ENCODE results near the gene STARD9. TPM values are rescaled to one million over a fixed set of nuclear protein-coding genes. Genes with fewer than 3 reads are reported as not detected.
"Not testable (repeated sequence)": the region's sequence is repeated elsewhere in the genome, so short reads cannot be mapped to it uniquely, and the experiment has no call there.

The STARD9 gene
- total and polyA plus RNA-seq, 8 donors = 9.4 to 22.6 (median 18.8) TPM

- Histone ChIP-seq H3K36me3 (peaks cover 0 to 72% of the 10 kb centered on the region in 2 donors), H3K27me3 (no peaks in the 10 kb centered on the region), H3K4me3 (no peak overlapping the region), H3K27ac (no peak overlapping the region), H3K9me3 (no peaks in the 10 kb centered on the region), H3K4me1 (no peaks in the 10 kb centered on the region)
- no peak for TF ChIP-seq CTCF (IDR thresholded peaks at IDR 0.05)
- no peak for DNase-seq
- intact Hi-C loops (cut with DNase I) = no loop called here
- peak; percentile 24 for ATAC-seq
Measured at GRCh38 chr15:42679285-42680141, 104.1 kb downstream of the STARD9 start.

- H3K4me3 ChIP-seq; DNase-seq; H3K27ac ChIP-seq; intact Hi-C loops (cut with DNase I); H3K9me3 ChIP-seq; ATAC-seq; H3K4me1 ChIP-seq; H3K27me3 ChIP-seq: not testable (repeated sequence)
- peaks cover 0 to 72% of the 10 kb centered on the region in 2 donors for H3K36me3 ChIP-seq
Measured at GRCh38 chr15:42680142-42680482, 104.7 kb downstream of the STARD9 start.

- intact Hi-C loops (cut with DNase I) = no loop called here
- DNase-seq = no peak
Measured at GRCh38 chr15:42681119-42681518, 105.7 kb downstream of the STARD9 start.

GRCh38 chr15:42686281-42686680, 110.9 kb downstream of the STARD9 start:
- no peak overlapping the region for H3K27ac ChIP-seq
- ATAC-seq = no peak

More at GRCh38 chr15:42681119-42681518, 105.7 kb downstream of the STARD9 start:
- no peaks in the 10 kb centered on the region for H3K4me1 ChIP-seq
- no peak overlapping the region for H3K27ac ChIP-seq
- peaks cover 0 to 65% of the 10 kb centered on the region in 2 donors for H3K36me3 ChIP-seq
- no peak for ATAC-seq
- H3K27me3 ChIP-seq = no peaks in the 10 kb centered on the region
- H3K4me3 ChIP-seq = no peak overlapping the region
- no peak for TF ChIP-seq CTCF (IDR thresholded peaks at IDR 0.05)
- no peaks in the 10 kb centered on the region for H3K9me3 ChIP-seq

GRCh38 chr15:42687740-42688139, 112.3 kb downstream of the STARD9 start:
- ATAC-seq = no peak
- intact Hi-C loops (cut with DNase I) = no loop called here
- no peak for TF ChIP-seq CTCF (IDR thresholded peaks at IDR 0.05)
- Histone ChIP-seq H3K9me3 (no peaks in the 10 kb centered on the region), H3K27ac (no peak overlapping the region), H3K36me3 (peaks cover 0 to 48% of the 10 kb centered on the region in 2 donors), H3K4me3 (no peak overlapping the region), H3K27me3 (no peaks in the 10 kb centered on the region), H3K4me1 (no peaks in the 10 kb centered on the region)
- DNase-seq = no peak

More at GRCh38 chr15:42686281-42686680, 110.9 kb downstream of the STARD9 start:
- no peak for TF ChIP-seq CTCF (IDR thresholded peaks at IDR 0.05)
- no peak overlapping the region for H3K4me3 ChIP-seq
- H3K27me3 ChIP-seq = no peaks in the 10 kb centered on the region
- H3K36me3 ChIP-seq = peaks cover 0 to 49% of the 10 kb centered on the region in 2 donors
- H3K9me3 ChIP-seq = no peaks in the 10 kb centered on the region
- no peak for DNase-seq
- intact Hi-C loops (cut with DNase I) = no loop called here
- H3K4me1 ChIP-seq = no peaks in the 10 kb centered on the region

Data from left lung (tissue), 10 donors.